SK-MEL-5 (cell line): Measurements from ENCODE around the gene GLRA2. TPM values are rescaled to one million over a fixed set of nuclear protein-coding genes. Genes with fewer than 3 reads are reported as not detected.

ENCODE experiments used
- DNase-seq: peaks from one replicate; pipeline ENCODE4 v3.0.0-alpha.2; 2016; ENCODE audit warnings: low read depth, low spot score
- in situ Hi-C: cut with HindIII; loops from 2 replicates; pipeline ENCODE4 v1.10.0; 2016; ENCODE audit warnings: low sequenced_read_pairs, high pct_unique_total_duplicates, low pct_unique_long_range_greater_than_20kb
- total RNA-seq: library from RNA; depleted of rRNA; stranded (reverse); fragments of >200 nt; shearing (Covaris generic); gene quantifications from 2 replicates; pipeline ENCODE4 v1.2.3, GENCODE V29; 2014

GLRA2 gene
- total RNA-seq, 1 experiment from 2014 or later, result not detected

DNA sequence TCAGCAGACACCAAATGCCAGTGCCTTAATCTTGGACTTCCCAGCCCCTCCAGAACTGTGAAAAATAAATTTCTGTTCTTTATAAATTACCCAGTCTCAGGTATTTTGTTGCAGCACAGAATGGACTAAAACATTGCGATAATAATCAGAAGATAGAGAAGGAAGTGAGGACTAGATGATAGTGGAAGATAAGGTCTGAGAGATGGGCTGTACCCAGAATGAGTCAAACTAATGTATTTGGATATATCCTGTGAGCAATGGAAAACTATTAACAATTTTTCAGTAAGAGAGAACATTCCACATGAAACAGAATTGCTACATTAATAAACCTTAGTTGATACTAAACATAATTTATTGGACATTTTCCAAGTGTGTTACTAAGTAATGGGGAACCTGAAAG lies 250.2 kb downstream of the GLRA2 start:
- DNase-seq, result no peak
- in situ Hi-C loops, result no loop called here
